Measurements from ENCODE around the gene DBF4. TPM values are rescaled to one million over a fixed set of nuclear protein-coding genes. Genes with fewer than 3 reads are reported as not detected.

The DBF4 gene
- total and polyA plus RNA-seq, 2 of the 13 experiments (the other 11 are each of a cell fraction or from before 2014, with no cell fraction given): 5.0 to 64.4 TPM

DNA sequence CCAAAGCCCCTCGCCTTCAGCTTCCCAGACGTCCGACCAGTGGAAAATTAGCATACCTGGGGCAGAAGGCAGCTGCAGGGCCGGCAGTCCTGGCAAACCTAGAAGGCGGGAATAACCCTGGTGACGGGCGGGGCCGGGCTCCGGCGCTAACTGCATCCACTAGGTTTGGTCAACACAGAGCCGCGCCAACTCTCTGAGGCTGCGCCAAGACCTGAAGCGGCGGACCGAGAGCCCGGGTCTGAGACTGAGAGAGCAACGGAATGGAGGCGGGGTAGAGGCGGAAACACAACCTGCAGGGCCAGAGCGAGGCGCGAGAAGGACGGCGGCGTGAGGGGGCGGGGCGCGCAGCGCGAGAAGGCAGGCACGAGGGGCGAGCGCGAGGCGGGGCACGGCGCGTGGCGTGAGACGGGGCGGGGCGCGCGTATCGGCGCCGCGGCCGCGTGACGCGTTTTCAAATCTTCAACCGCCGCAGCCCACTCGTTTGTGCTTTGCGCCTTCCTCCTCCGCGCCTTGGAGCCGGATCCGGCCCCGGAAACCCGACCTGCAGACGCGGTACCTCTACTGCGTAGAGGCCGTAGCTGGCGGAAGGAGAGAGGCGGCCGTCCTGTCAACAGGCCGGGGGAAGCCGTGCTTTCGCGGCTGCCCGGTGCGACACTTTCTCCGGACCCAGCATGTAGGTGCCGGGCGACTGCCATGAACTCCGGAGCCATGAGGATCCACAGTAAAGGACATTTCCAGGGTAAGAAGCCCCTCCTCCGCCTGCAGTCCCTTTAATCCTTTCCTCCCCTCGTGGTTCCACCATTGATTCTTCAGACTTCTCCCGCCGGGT lies at the start of gene DBF4, which contains the start of gene SLC25A40 (continued):
- TF ChIP-seq, protein P1, sequence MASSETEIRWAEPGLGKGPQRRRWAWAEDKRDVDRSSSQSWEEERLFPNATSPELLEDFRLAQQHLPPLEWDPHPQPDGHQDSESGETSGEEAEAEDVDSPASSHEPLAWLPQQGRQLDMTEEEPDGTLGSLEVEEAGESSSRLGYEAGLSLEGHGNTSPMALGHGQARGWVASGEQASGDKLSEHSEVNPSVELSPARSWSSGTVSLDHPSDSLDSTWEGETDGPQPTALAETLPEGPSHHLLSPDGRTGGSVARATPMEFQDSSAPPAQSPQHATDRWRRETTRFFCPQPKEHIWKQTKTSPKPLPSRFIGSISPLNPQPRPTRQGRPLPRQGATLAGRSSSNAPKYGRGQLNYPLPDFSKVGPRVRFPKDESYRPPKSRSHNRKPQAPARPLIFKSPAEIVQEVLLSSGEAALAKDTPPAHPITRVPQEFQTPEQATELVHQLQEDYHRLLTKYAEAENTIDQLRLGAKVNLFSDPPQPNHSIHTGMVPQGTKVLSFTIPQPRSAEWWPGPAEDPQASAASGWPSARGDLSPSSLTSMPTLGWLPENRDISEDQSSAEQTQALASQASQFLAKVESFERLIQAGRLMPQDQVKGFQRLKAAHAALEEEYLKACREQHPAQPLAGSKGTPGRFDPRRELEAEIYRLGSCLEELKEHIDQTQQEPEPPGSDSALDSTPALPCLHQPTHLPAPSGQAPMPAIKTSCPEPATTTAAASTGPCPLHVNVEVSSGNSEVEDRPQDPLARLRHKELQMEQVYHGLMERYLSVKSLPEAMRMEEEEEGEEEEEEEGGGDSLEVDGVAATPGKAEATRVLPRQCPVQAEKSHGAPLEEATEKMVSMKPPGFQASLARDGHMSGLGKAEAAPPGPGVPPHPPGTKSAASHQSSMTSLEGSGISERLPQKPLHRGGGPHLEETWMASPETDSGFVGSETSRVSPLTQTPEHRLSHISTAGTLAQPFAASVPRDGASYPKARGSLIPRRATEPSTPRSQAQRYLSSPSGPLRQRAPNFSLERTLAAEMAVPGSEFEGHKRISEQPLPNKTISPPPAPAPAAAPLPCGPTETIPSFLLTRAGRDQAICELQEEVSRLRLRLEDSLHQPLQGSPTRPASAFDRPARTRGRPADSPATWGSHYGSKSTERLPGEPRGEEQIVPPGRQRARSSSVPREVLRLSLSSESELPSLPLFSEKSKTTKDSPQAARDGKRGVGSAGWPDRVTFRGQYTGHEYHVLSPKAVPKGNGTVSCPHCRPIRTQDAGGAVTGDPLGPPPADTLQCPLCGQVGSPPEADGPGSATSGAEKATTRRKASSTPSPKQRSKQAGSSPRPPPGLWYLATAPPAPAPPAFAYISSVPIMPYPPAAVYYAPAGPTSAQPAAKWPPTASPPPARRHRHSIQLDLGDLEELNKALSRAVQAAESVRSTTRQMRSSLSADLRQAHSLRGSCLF (CRISPR knock-in tag; IDR thresholded peaks at IDR 0.05; ENCODE audit: borderline replicate concordance): peak; percentile 91; the same call in 1 of the 2 replicates
- TF ChIP-seq ARHGAP35 (CRISPR knock-in tag; IDR thresholded peaks at IDR 0.05; ENCODE audit: borderline replicate concordance): peak; percentile 71; the same call in 1 of the 2 replicates
- TF ChIP-seq, protein P2, sequence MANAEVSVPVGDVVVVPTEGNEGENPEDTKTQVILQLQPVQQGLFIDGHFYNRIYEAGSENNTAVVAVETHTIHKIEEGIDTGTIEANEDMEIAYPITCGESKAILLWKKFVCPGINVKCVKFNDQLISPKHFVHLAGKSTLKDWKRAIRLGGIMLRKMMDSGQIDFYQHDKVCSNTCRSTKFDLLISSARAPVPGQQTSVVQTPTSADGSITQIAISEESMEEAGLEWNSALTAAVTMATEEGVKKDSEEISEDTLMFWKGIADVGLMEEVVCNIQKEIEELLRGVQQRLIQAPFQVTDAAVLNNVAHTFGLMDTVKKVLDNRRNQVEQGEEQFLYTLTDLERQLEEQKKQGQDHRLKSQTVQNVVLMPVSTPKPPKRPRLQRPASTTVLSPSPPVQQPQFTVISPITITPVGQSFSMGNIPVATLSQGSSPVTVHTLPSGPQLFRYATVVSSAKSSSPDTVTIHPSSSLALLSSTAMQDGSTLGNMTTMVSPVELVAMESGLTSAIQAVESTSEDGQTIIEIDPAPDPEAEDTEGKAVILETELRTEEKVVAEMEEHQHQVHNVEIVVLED (CRISPR knock-in tag; IDR thresholded peaks at IDR 0.05; ENCODE audit: borderline replicate concordance): peak; percentile 97
- TF ChIP-seq ZNF230 (CRISPR knock-in tag; IDR thresholded peaks at IDR 0.05): no peak
- TF ChIP-seq RFXANK (CRISPR knock-in tag; IDR thresholded peaks at IDR 0.05): no peak
- TF ChIP-seq, protein P3, sequence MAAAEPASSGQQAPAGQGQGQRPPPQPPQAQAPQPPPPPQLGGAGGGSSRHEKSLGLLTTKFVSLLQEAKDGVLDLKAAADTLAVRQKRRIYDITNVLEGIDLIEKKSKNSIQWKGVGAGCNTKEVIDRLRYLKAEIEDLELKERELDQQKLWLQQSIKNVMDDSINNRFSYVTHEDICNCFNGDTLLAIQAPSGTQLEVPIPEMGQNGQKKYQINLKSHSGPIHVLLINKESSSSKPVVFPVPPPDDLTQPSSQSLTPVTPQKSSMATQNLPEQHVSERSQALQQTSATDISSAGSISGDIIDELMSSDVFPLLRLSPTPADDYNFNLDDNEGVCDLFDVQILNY (CRISPR knock-in tag; conservative IDR thresholded peaks at IDR 0.05): peak; percentile 61; the same call in 1 of the 2 replicates
- TF ChIP-seq RNF2 (conservative IDR thresholded peaks at IDR 0.05; ENCODE audit: low read depth): peak; percentile 86
- peak; percentile 70; the same call in 1 of the 2 replicates for TF ChIP-seq ZNF468 (CRISPR knock-in tag; IDR thresholded peaks at IDR 0.05)
- TF ChIP-seq, protein P4, sequence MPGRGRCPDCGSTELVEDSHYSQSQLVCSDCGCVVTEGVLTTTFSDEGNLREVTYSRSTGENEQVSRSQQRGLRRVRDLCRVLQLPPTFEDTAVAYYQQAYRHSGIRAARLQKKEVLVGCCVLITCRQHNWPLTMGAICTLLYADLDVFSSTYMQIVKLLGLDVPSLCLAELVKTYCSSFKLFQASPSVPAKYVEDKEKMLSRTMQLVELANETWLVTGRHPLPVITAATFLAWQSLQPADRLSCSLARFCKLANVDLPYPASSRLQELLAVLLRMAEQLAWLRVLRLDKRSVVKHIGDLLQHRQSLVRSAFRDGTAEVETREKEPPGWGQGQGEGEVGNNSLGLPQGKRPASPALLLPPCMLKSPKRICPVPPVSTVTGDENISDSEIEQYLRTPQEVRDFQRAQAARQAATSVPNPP (CRISPR knock-in tag; IDR thresholded peaks at IDR 0.05): peak; percentile 97
- TF ChIP-seq KDM6A (CRISPR knock-in tag; IDR thresholded peaks at IDR 0.05; ENCODE audit: low read depth): no peak
- TF ChIP-seq, protein P5, sequence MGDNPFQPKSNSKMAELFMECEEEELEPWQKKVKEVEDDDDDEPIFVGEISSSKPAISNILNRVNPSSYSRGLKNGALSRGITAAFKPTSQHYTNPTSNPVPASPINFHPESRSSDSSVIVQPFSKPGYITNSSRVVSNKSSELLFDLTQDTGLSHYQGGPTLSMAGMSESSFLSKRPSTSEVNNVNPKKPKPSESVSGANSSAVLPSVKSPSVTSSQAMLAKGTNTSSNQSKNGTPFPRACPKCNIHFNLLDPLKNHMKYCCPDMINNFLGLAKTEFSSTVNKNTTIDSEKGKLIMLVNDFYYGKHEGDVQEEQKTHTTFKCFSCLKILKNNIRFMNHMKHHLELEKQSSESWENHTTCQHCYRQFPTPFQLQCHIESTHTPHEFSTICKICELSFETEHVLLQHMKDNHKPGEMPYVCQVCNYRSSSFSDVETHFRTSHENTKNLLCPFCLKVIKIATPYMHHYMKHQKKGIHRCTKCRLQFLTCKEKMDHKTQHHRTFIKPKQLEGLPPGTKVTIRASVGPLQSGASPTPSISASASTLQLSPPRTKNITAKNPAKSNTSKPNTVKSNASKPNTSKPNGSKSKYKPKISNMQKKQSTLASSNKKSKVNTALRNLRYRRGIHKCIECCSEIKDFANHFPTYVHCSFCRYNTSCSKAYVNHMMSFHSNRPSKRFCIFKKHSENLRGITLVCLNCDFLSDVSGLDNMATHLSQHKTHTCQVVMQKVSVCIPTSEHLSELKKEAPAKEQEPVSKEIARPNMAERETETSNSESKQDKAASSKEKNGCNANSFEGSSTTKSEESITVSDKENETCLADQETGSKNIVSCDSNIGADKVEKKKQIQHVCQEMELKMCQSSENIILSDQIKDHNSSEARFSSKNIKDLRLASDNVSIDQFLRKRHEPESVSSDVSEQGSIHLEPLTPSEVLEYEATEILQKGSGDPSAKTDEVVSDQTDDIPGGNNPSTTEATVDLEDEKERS (CRISPR knock-in tag; IDR thresholded peaks at IDR 0.05): no peak
- TF ChIP-seq PHB2 (IDR thresholded peaks at IDR 0.05; ENCODE audit: partially characterized antibody): no peak
- no peak for TF ChIP-seq FOXM1 (CRISPR knock-in tag; IDR thresholded peaks at IDR 0.05)
- TF ChIP-seq ZNF746 (CRISPR knock-in tag; IDR thresholded peaks at IDR 0.05): peak; percentile 28; the same call in 1 of the 2 replicates
- 0 out of 2 replicates have a peak, but pooled peaks have one; percentile 78 for TF ChIP-seq NFKB2 (CRISPR knock-in tag; IDR thresholded peaks at IDR 0.05; ENCODE audit: borderline replicate concordance)
- TF ChIP-seq ZNF496 (CRISPR knock-in tag; IDR thresholded peaks at IDR 0.05; ENCODE audit: insufficient replicate concordance): no peak
